ENCODE data around the gene FBN2. TPM values are rescaled to one million over a fixed set of nuclear protein-coding genes. Genes with fewer than 3 reads are reported as not detected.

The FBN2 gene
- total and polyA plus RNA-seq, 2 experiments from 2014 or later = 41.0 to 143 TPM

- Histone ChIP-seq H3K9me3 (ENCODE audit: low read depth) (no peaks in the 10 kb centered on the region), H2AFZ (no peak overlapping the region), H3K4me1 (ENCODE audit: insufficient read depth) (no peaks in the 10 kb centered on the region), H3K36me3 (replicated peaks; ENCODE audit: insufficient read depth, low read depth) (no peaks in the 10 kb centered on the region), H3K4me2 (no peak overlapping the region), H3K27ac (no peak overlapping the region), H3K79me2 (peaks cover 4% of the 10 kb centered on the region), H4K20me1 (ENCODE audit: insufficient read depth, poor library complexity, severe bottlenecking) (no peaks in the 10 kb centered on the region), H3K4me3 (no peak overlapping the region), H3K27me3 (no peaks in the 10 kb centered on the region), H3K9me2 (replicated peaks; ENCODE audit: insufficient read depth) (no peaks in the 10 kb centered on the region)
- no peak for TF ChIP-seq EZH2 (IDR thresholded peaks at IDR 0.05; ENCODE audit: borderline replicate concordance)
- no peak for TF ChIP-seq EZH2phosphoT487 (IDR thresholded peaks at IDR 0.05; ENCODE audit: low read depth, severe bottlenecking, unreplicated experiment)
- TF ChIP-seq, protein P1, sequence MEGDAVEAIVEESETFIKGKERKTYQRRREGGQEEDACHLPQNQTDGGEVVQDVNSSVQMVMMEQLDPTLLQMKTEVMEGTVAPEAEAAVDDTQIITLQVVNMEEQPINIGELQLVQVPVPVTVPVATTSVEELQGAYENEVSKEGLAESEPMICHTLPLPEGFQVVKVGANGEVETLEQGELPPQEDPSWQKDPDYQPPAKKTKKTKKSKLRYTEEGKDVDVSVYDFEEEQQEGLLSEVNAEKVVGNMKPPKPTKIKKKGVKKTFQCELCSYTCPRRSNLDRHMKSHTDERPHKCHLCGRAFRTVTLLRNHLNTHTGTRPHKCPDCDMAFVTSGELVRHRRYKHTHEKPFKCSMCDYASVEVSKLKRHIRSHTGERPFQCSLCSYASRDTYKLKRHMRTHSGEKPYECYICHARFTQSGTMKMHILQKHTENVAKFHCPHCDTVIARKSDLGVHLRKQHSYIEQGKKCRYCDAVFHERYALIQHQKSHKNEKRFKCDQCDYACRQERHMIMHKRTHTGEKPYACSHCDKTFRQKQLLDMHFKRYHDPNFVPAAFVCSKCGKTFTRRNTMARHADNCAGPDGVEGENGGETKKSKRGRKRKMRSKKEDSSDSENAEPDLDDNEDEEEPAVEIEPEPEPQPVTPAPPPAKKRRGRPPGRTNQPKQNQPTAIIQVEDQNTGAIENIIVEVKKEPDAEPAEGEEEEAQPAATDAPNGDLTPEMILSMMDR (IDR thresholded peaks at IDR 0.05; ENCODE audit: poor library complexity) = no peak
- DNase-seq (ENCODE audit: low spot score) = no peak
- WGBS (ENCODE audit: low lambda C conversion rate, missing lambda C conversion rate) = 45% methylated on average over 1 of the region's 1 CpG
These were observed 43.5 kb downstream of the FBN2 start for GRCh38 chr5:128494516-128494915.

DNA sequence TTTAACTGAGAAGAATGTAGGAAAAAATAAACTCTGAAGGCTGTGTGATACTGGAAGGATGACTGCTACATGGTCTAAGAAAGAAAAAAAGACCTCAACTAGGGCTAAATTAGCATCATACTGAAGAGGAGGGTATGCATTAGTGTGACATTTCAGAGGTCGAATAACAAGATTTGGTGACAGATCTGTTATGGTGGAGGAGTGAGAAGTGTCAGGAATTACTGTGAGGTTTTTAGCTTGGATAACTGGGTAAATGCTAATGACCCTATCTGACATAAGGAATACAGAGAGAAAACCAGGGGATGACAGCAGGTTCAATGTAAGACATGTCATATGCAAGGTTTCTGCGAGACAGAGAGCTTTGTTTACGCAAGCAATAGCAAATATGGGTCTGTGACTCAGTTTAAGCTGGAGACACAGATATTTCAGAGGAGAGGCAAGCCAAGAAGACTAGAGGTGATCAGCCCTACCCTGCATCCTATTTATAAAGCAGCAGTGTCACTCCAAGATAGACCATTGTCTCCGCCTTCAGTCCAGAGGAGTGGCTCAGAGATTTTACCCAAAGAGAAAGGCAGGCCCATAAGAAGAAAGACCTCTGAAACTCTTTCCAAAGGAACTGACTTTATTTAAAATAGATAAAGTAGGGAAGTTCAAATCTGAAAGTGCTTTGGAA is 44.3 kb downstream of the FBN2 start:
- H3K9me2 ChIP-seq (replicated peaks; ENCODE audit: insufficient read depth) = no peaks in the 10 kb centered on the region
- no peaks in the 10 kb centered on the region for H3K27me3 ChIP-seq
- H3K4me1 ChIP-seq (ENCODE audit: insufficient read depth) = no peaks in the 10 kb centered on the region

GRCh38 chr5:128491291-128491690 is 46.8 kb downstream of the FBN2 start:
- no peak overlapping the region for H3K4me3 ChIP-seq
- no peaks in the 10 kb centered on the region for H3K9me2 ChIP-seq (replicated peaks; ENCODE audit: insufficient read depth)
- H3K27ac ChIP-seq = no peak overlapping the region
- no peaks in the 10 kb centered on the region for H3K36me3 ChIP-seq (replicated peaks; ENCODE audit: insufficient read depth, low read depth)
- H3K4me1 ChIP-seq (ENCODE audit: insufficient read depth) = no peaks in the 10 kb centered on the region
- no peaks in the 10 kb centered on the region for H3K27me3 ChIP-seq
- H4K20me1 ChIP-seq (ENCODE audit: insufficient read depth, poor library complexity, severe bottlenecking) = no peaks in the 10 kb centered on the region
- WGBS (ENCODE audit: low lambda C conversion rate, missing lambda C conversion rate) = 56% methylated on average over 3 of the region's 3 CpGs
- H3K79me2 ChIP-seq = peaks cover 4% of the 10 kb centered on the region
- no peak overlapping the region for H2AFZ ChIP-seq
- TF ChIP-seq EZH2phosphoT487 (IDR thresholded peaks at IDR 0.05; ENCODE audit: low read depth, severe bottlenecking, unreplicated experiment) = no peak
- TF ChIP-seq EZH2 (IDR thresholded peaks at IDR 0.05; ENCODE audit: borderline replicate concordance) = no peak
- TF ChIP-seq, protein P1 (IDR thresholded peaks at IDR 0.05; ENCODE audit: poor library complexity) = no peak
- H3K4me2 ChIP-seq = no peak overlapping the region
- no peak for DNase-seq (ENCODE audit: low spot score)
- no peaks in the 10 kb centered on the region for H3K9me3 ChIP-seq (ENCODE audit: low read depth)

More for the DNA sequence above, 44.3 kb downstream of the FBN2 start:
- Histone ChIP-seq H3K27ac (no peak overlapping the region), H3K9me3 (ENCODE audit: low read depth) (no peaks in the 10 kb centered on the region), H3K36me3 (replicated peaks; ENCODE audit: insufficient read depth, low read depth) (no peaks in the 10 kb centered on the region), H4K20me1 (ENCODE audit: insufficient read depth, poor library complexity, severe bottlenecking) (no peaks in the 10 kb centered on the region), H2AFZ (no peak overlapping the region), H3K79me2 (peaks cover 4% of the 10 kb centered on the region), H3K4me2 (no peak overlapping the region), H3K4me3 (no peak overlapping the region)
- DNase-seq (ENCODE audit: low spot score) = no peak
- TF ChIP-seq, protein P1 (IDR thresholded peaks at IDR 0.05; ENCODE audit: poor library complexity) = no peak
- TF ChIP-seq EZH2phosphoT487 (IDR thresholded peaks at IDR 0.05; ENCODE audit: low read depth, severe bottlenecking, unreplicated experiment) (no peak), EZH2 (IDR thresholded peaks at IDR 0.05; ENCODE audit: borderline replicate concordance) (no peak)
- 91% methylated on average over 4 of the region's 4 CpGs for WGBS (ENCODE audit: low lambda C conversion rate, missing lambda C conversion rate)
